SK-N-SH (cell line): Measurements from ENCODE around the gene SUPT3H. TPM values are rescaled to one million over a fixed set of nuclear protein-coding genes. Genes with fewer than 3 reads are reported as not detected.

Experiments
- CTCF ChIA-PET: fragments of 300-600, 350-600 bp; formaldehyde crosslinking; extraction: SDS; loops from one replicate; lab custom pipeline; 2021; lab: Yijun Ruan, JAX
- POLR2A ChIA-PET: fragments of 350-600 bp; sonication (Branson Sonifier 250); formaldehyde crosslinking; extraction: SDS; loops from one replicate; lab custom pipeline; 2020; ENCODE audit warnings: antibody characterized with exemption, inconsistent platforms; lab: Yijun Ruan, JAX
- DNase-seq: peaks from one replicate; pipeline ENCODE4 v3.0.0; 2012
- H2AFZ ChIP-seq: fragments of 200-600 bp; sonication (generic); 2 replicates; pipeline ENCODE4 v1.8.1; 2016; ENCODE audit warnings: antibody characterized with exemption, mild to moderate bottlenecking, low read depth
- H3F3A ChIP-seq: fragments of 200-600 bp; sonication (generic); replicated peaks from 2 replicates; pipeline ENCODE3; 2016; ENCODE audit warnings: antibody characterized with exemption, mild to moderate bottlenecking; ENCODE audit not compliant: insufficient read depth
- H3K27ac ChIP-seq, 2 experiments: fragments of 200-500 bp in 1 of 2; fragments of 200-600 bp in 1 of 2; sonication (Bioruptor generic) in 1 of 2; sonication (generic), shearing (Covaris generic) in 1 of 2; 2 replicates each; pipeline versions ENCODE4 v1.5.1 to v1.6.1; 2014 to 2016; ENCODE audit warnings: low read depth in 2 of 2, inconsistent platforms in 1 of 2, low read length in 1 of 2, mild to moderate bottlenecking in 1 of 2, mixed read lengths in 1 of 2
- H3K27me3 ChIP-seq: fragments of 200-600 bp; sonication (generic), shearing (Covaris generic); 2 replicates; pipeline ENCODE4 v1.6.1; 2016; ENCODE audit warnings: mixed run types; ENCODE audit not compliant: insufficient read depth
- H3K36me3 ChIP-seq, 2 experiments: fragments of 200-500 bp in 1 of 2; fragments of 200-600 bp in 1 of 2; sonication (Bioruptor generic) in 1 of 2; sonication (generic) in 1 of 2; replicated peaks in 1 of 2; 2 replicates each; pipeline versions ENCODE3 to v1.5.1; 2014 to 2016; ENCODE audit warnings: low read length in 1 of 2, mild to moderate bottlenecking in 1 of 2; ENCODE audit not compliant: insufficient read depth in 2 of 2, control insufficient read depth in 1 of 2
- H3K4me1 ChIP-seq, 2 experiments: fragments of 200-500 bp in 1 of 2; fragments of 200-600 bp in 1 of 2; sonication (Bioruptor generic) in 1 of 2; sonication (generic), shearing (Covaris generic) in 1 of 2; 2 replicates each; pipeline versions ENCODE4 v1.5.1 to v1.6.1; 2014 to 2016; ENCODE audit warnings: low read depth in 1 of 2, low read length in 1 of 2, mixed run types in 1 of 2; ENCODE audit not compliant: insufficient read depth in 2 of 2, control insufficient read depth in 1 of 2
- H3K4me2 ChIP-seq: fragments of 200-600 bp; sonication (generic), shearing (Covaris generic); 2 replicates; pipeline ENCODE4 v1.6.1; 2017; ENCODE audit warnings: mixed run types
- H3K4me3 ChIP-seq, 2 experiments: fragments of 200-500 bp in 1 of 2; fragments of 200-600 bp in 1 of 2; sonication (Bioruptor generic) in 1 of 2; sonication (generic), shearing (Covaris generic) in 1 of 2; 2 replicates each; pipeline versions ENCODE4 v1.5.1 to v1.8.1; 2014 to 2016; ENCODE audit warnings: low read depth in 2 of 2, inconsistent platforms in 1 of 2, low read length in 1 of 2, mild to moderate bottlenecking in 1 of 2, mixed read lengths in 1 of 2, moderate library complexity in 1 of 2
- H3K79me2 ChIP-seq: fragments of 200-600 bp; sonication (generic); 2 replicates; pipeline ENCODE4 v1.8.1; 2017; ENCODE audit warnings: mild to moderate bottlenecking; ENCODE audit not compliant: insufficient read depth
- H3K9ac ChIP-seq: fragments of 200-600 bp; sonication (generic); 2 replicates; pipeline ENCODE4 v1.6.1; 2017; ENCODE audit warnings: mixed run types
- H3K9me2 ChIP-seq: fragments of 200-600 bp; sonication (generic); 2 replicates; pipeline ENCODE4 v1.6.1; 2017; ENCODE audit warnings: mixed run types
- H3K9me3 ChIP-seq: fragments of 200-600 bp; sonication (generic); 2 replicates; pipeline ENCODE4 v1.6.1; 2017; ENCODE audit warnings: mixed run types, mild to moderate bottlenecking, moderate library complexity
- H4K20me1 ChIP-seq: fragments of 200-600 bp; sonication (generic); 2 replicates; pipeline ENCODE4 v1.6.1; 2017; ENCODE audit warnings: mild to moderate bottlenecking, mixed run types; ENCODE audit not compliant: insufficient read depth
- ELF1 ChIP-seq: IDR thresholded peaks from 2 replicates; pipeline ENCODE4 v1.4.0; 2012
- EP300 ChIP-seq, 2 experiments: IDR thresholded peaks; 2 replicates each; pipeline versions ENCODE4 v1.4.0 to v1.6.1; 2012; ENCODE audit warnings: borderline replicate concordance in 1 of 2, low read depth in 1 of 2, low read length in 1 of 2
- FOXJ3 ChIP-seq: sonication (generic); formaldehyde crosslinking; IDR thresholded peaks from 2 replicates; pipeline ENCODE4 v1.5.1; 2020; ENCODE audit warnings: mild to moderate bottlenecking, missing genetic modification reagents
- GATA2 ChIP-seq: sonication (generic); formaldehyde crosslinking; IDR thresholded peaks from 2 replicates; pipeline ENCODE4 v1.5.0; 2020; ENCODE audit warnings: mild to moderate bottlenecking, missing genetic modification reagents
- JUND ChIP-seq: IDR thresholded peaks from 2 replicates; pipeline ENCODE4 v1.4.0; 2012
- NRF1 ChIP-seq: IDR thresholded peaks from 2 replicates; pipeline ENCODE4 v1.6.1; 2012; ENCODE audit warnings: low read depth, mild to moderate bottlenecking, low read length
- POLR2AphosphoS5 ChIP-seq: IDR thresholded peaks from 2 replicates; pipeline ENCODE4 v1.6.1; 2012; ENCODE audit warnings: low read depth, low read length
- RAD21 ChIP-seq: IDR thresholded peaks from 2 replicates; pipeline ENCODE4 v1.6.1; 2012; ENCODE audit warnings: mild to moderate bottlenecking, low read length
- RCOR1 ChIP-seq: fragments of 150-350 bp; IDR thresholded peaks from 2 replicates; pipeline ENCODE4 v1.6.1; 2017; ENCODE audit warnings: antibody characterized with exemption, low read length
- RXRA ChIP-seq: IDR thresholded peaks from 2 replicates; pipeline ENCODE4 v1.4.0; 2012; ENCODE audit warnings: low read depth, mild to moderate bottlenecking, borderline replicate concordance
- SMC3 ChIP-seq: IDR thresholded peaks from 2 replicates; pipeline ENCODE4 v1.6.1; 2012; ENCODE audit warnings: low read depth, low read length, improper control_type of control experiment
- TAF1 ChIP-seq: IDR thresholded peaks from 2 replicates; pipeline ENCODE4 v1.6.1; 2012; ENCODE audit warnings: low read depth, mild to moderate bottlenecking, low read length, moderate library complexity, borderline replicate concordance
- TCF12 ChIP-seq: IDR thresholded peaks from 2 replicates; pipeline ENCODE4 v1.4.0; 2012
- YY1 ChIP-seq: IDR thresholded peaks from 2 replicates; pipeline ENCODE4 v1.4.0; 2012; ENCODE audit warnings: low read depth, mild to moderate bottlenecking
- WGBS: methylation state at CpG from one replicate; pipeline ENCODE4 v1.1.6; 2017; ENCODE audit warnings: low lambda C conversion rate; 5-methylcytosine and 5-hydroxymethylcytosine counted together
- polyA plus RNA-seq, 3 experiments: library from polyadenylated mRNA; depleted of rRNA; stranded (reverse); fragments of >200 nt; gene quantifications; 2 replicates each; pipeline ENCODE4 v1.2.3, GENCODE V29; 2012
- TF ChIP-seq, protein P1 (sequence below): fragments of 200-600 bp; sonication (generic); IDR thresholded peaks from 2 replicates; pipeline ENCODE4 v1.6.1; 2017; ENCODE audit warnings: antibody characterized with exemption, mild to moderate bottlenecking, moderate library complexity
- TF ChIP-seq, protein P2 (sequence below): IDR thresholded peaks from 2 replicates; pipeline ENCODE4 v1.6.1; 2012; ENCODE audit warnings: mild to moderate bottlenecking, low read depth, low read length, moderate library complexity
- TF ChIP-seq, protein P3 (sequence below): IDR thresholded peaks from 2 replicates; pipeline ENCODE4 v1.4.0; 2012; ENCODE audit warnings: low read depth, borderline replicate concordance
- TF ChIP-seq, protein P4 (sequence below): IDR thresholded peaks from 2 replicates; pipeline ENCODE4 v1.4.0; 2012; ENCODE audit warnings: low read depth, borderline replicate concordance

The SUPT3H gene
- polyA plus RNA-seq, 1 of the 3 experiments (the other 2 are of a cell fraction) = 10.9 TPM

DNA sequence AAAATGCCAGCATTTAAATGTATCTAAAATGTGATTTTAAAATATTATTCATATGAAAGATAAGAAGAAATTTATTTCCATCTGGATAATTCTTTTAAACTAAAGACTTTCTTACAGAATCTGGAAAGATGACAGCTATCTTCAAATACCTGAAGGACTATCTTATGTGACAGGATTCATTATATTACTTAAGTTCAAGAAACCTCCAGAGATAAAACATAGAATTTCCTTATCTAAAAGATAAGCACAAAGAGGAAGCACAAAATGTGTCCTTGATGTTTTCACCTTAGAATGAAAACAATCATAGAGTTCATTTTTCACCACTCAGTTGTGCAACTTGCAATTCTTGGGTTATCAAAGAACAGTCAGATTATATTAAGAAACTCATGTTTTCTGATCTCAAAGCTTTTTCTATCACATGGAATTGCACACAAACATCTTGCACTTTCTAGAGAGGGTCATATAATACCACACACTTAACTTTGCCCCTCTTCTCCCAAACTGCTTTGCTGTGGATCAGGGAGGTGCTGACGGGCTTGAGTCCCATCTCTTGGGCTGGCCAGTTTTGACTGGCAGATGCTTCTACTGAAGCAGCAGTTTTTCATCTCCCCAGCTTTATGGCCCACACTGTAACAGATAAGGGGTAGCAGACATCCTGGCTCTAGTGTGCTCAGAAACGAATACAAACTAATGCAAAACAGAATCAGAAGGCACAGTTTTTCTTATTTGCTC lies 522.9 kb downstream of the SUPT3H start:
- H4K20me1 ChIP-seq = no peaks in the 10 kb centered on the region
- H3K9me2 ChIP-seq = no peaks in the 10 kb centered on the region
- H3K4me1 ChIP-seq = peaks cover 0 to 4% of the 10 kb centered on the region in 2 experiments; a peak in 3 of 4 replicates
- no peaks in the 10 kb centered on the region for H3K79me2 ChIP-seq
- H2AFZ ChIP-seq = no peak overlapping the region
- POLR2A ChIA-PET = no interaction called here
- 66% methylated on average over 2 of the region's 2 CpGs for WGBS
- H3F3A ChIP-seq = no peaks in the 10 kb centered on the region
- no peak overlapping the region for H3K9ac ChIP-seq
- TF ChIP-seq GATA2 (no peak), RAD21 (no peak), RCOR1 (0 out of 2 replicates have a peak, but pooled peaks have one; percentile 14)
- H3K27me3 ChIP-seq = no peaks in the 10 kb centered on the region
- H3K4me2 ChIP-seq = no peak overlapping the region
- no peaks in the 10 kb centered on the region for H3K9me3 ChIP-seq
- H3K27ac ChIP-seq = peak overlapping the region in 1 of 2 experiments; percentile 22; a peak in 1 of 4 replicates
- CTCF ChIA-PET = interaction anchor here (1.0 kb wide), 1 partner anchor 199 kb away, joined by 3 read pairs; no protein-coding TSS in a partner anchor
- H3K36me3 ChIP-seq = no peaks in the 10 kb centered on the region
- H3K4me3 ChIP-seq = no peak overlapping the region
- DNase-seq = peak; percentile 26

DNA sequence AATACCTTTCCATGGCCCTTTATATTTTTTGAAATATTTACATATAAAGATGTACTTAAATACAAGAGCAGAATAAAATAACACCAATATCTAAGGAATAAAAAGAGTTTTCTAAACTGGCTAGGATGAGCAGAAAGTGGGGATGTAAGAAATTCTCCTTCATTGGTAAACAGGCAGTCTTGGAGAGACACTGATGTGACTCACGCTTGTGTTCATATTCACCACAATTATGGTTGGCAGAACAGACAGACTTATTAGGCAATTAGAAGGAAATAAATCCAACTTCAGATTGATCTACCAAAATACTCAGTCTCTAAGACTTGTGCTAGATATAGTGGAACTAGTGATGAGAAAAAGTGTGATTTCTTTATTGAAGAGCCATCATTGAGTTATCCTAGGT lies 526.6 kb downstream of the SUPT3H start:
- Histone ChIP-seq H3K27me3 (no peaks in the 10 kb centered on the region), H3K9me2 (no peaks in the 10 kb centered on the region), H3K9ac (no peak overlapping the region), H2AFZ (no peak overlapping the region), H3K36me3 (no peaks in the 10 kb centered on the region), H4K20me1 (no peaks in the 10 kb centered on the region), H3K4me1 (peaks cover 0 to 4% of the 10 kb centered on the region in 2 experiments; a peak in 3 of 4 replicates), H3K4me2 (no peak overlapping the region), H3K27ac (no peak overlapping the region), H3K4me3 (no peak overlapping the region), H3K79me2 (no peaks in the 10 kb centered on the region), H3F3A (no peaks in the 10 kb centered on the region), H3K9me3 (no peaks in the 10 kb centered on the region)
- POLR2A ChIA-PET = no interaction called here
- no peak for TF ChIP-seq RAD21
- TF ChIP-seq JUND = no peak
- no peak for TF ChIP-seq FOXJ3 (CRISPR knock-in tag)
- TF ChIP-seq YY1 = no peak
- TF ChIP-seq, protein P1, sequence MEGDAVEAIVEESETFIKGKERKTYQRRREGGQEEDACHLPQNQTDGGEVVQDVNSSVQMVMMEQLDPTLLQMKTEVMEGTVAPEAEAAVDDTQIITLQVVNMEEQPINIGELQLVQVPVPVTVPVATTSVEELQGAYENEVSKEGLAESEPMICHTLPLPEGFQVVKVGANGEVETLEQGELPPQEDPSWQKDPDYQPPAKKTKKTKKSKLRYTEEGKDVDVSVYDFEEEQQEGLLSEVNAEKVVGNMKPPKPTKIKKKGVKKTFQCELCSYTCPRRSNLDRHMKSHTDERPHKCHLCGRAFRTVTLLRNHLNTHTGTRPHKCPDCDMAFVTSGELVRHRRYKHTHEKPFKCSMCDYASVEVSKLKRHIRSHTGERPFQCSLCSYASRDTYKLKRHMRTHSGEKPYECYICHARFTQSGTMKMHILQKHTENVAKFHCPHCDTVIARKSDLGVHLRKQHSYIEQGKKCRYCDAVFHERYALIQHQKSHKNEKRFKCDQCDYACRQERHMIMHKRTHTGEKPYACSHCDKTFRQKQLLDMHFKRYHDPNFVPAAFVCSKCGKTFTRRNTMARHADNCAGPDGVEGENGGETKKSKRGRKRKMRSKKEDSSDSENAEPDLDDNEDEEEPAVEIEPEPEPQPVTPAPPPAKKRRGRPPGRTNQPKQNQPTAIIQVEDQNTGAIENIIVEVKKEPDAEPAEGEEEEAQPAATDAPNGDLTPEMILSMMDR = no peak
- no peak for TF ChIP-seq TCF12
- TF ChIP-seq, protein P2, sequence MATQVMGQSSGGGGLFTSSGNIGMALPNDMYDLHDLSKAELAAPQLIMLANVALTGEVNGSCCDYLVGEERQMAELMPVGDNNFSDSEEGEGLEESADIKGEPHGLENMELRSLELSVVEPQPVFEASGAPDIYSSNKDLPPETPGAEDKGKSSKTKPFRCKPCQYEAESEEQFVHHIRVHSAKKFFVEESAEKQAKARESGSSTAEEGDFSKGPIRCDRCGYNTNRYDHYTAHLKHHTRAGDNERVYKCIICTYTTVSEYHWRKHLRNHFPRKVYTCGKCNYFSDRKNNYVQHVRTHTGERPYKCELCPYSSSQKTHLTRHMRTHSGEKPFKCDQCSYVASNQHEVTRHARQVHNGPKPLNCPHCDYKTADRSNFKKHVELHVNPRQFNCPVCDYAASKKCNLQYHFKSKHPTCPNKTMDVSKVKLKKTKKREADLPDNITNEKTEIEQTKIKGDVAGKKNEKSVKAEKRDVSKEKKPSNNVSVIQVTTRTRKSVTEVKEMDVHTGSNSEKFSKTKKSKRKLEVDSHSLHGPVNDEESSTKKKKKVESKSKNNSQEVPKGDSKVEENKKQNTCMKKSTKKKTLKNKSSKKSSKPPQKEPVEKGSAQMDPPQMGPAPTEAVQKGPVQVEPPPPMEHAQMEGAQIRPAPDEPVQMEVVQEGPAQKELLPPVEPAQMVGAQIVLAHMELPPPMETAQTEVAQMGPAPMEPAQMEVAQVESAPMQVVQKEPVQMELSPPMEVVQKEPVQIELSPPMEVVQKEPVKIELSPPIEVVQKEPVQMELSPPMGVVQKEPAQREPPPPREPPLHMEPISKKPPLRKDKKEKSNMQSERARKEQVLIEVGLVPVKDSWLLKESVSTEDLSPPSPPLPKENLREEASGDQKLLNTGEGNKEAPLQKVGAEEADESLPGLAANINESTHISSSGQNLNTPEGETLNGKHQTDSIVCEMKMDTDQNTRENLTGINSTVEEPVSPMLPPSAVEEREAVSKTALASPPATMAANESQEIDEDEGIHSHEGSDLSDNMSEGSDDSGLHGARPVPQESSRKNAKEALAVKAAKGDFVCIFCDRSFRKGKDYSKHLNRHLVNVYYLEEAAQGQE = no peak
- no peak for TF ChIP-seq POLR2AphosphoS5
- no peak for TF ChIP-seq NRF1
- TF ChIP-seq EP300 (IDR thresholded peaks at IDR 0.05; ENCODE audit: borderline replicate concordance in 1 of 2, low read depth in 1 of 2, low read length in 1 of 2) = no peak
- TF ChIP-seq ELF1 = no peak
- TF ChIP-seq, protein P3, sequence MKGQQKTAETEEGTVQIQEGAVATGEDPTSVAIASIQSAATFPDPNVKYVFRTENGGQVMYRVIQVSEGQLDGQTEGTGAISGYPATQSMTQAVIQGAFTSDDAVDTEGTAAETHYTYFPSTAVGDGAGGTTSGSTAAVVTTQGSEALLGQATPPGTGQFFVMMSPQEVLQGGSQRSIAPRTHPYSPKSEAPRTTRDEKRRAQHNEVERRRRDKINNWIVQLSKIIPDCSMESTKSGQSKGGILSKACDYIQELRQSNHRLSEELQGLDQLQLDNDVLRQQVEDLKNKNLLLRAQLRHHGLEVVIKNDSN = no peak
- no peak for TF ChIP-seq SMC3
- TF ChIP-seq, protein P4, sequence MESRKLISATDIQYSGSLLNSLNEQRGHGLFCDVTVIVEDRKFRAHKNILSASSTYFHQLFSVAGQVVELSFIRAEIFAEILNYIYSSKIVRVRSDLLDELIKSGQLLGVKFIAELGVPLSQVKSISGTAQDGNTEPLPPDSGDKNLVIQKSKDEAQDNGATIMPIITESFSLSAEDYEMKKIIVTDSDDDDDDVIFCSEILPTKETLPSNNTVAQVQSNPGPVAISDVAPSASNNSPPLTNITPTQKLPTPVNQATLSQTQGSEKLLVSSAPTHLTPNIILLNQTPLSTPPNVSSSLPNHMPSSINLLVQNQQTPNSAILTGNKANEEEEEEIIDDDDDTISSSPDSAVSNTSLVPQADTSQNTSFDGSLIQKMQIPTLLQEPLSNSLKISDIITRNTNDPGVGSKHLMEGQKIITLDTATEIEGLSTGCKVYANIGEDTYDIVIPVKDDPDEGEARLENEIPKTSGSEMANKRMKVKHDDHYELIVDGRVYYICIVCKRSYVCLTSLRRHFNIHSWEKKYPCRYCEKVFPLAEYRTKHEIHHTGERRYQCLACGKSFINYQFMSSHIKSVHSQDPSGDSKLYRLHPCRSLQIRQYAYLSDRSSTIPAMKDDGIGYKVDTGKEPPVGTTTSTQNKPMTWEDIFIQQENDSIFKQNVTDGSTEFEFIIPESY = no peak
- TF ChIP-seq TAF1 = no peak
- TF ChIP-seq RXRA = no peak
- no peak for DNase-seq
- CTCF ChIA-PET = interaction anchor here (1.5 kb wide), 1 partner anchor 195 kb away, joined by 3 read pairs; no protein-coding TSS in a partner anchor
- WGBS = 86% methylated on average over 1 of the region's 1 CpG
